ENCODE measurements around the gene ADARB1. TPM values are rescaled to one million over a fixed set of nuclear protein-coding genes. Genes with fewer than 3 reads are reported as not detected.
A peak's percentile ranks its signal among the peaks of the same experiment; 100 is the strongest.

The ADARB1 gene
- total RNA-seq, 1 donor from 2014 or later: 25.8 TPM

GRCh38 chr21:45223236-45224185 lies 149.1 kb downstream of the ADARB1 start:
- TF ChIP-seq, protein P1, sequence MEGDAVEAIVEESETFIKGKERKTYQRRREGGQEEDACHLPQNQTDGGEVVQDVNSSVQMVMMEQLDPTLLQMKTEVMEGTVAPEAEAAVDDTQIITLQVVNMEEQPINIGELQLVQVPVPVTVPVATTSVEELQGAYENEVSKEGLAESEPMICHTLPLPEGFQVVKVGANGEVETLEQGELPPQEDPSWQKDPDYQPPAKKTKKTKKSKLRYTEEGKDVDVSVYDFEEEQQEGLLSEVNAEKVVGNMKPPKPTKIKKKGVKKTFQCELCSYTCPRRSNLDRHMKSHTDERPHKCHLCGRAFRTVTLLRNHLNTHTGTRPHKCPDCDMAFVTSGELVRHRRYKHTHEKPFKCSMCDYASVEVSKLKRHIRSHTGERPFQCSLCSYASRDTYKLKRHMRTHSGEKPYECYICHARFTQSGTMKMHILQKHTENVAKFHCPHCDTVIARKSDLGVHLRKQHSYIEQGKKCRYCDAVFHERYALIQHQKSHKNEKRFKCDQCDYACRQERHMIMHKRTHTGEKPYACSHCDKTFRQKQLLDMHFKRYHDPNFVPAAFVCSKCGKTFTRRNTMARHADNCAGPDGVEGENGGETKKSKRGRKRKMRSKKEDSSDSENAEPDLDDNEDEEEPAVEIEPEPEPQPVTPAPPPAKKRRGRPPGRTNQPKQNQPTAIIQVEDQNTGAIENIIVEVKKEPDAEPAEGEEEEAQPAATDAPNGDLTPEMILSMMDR (IDR thresholded peaks at IDR 0.05; ENCODE audit: insufficient read depth, low read depth, low read length): no peak
- TF ChIP-seq EZH2 (IDR thresholded peaks at IDR 0.05; ENCODE audit: insufficient read depth, low read length): no peak
- Histone ChIP-seq H3K4me3 (ENCODE audit: insufficient read depth, low read depth, low read length) (no peak overlapping the region), H3K9me3 (ENCODE audit: insufficient read depth, low read depth, low read length) (no peaks in the 10 kb centered on the region), H3K4me2 (ENCODE audit: low read length) (no peak overlapping the region), H3K9ac (ENCODE audit: low read length) (no peak overlapping the region), H3K79me2 (ENCODE audit: insufficient read depth, low read length) (no peaks in the 10 kb centered on the region), H3K27ac (ENCODE audit: low read depth, low read length) (no peak overlapping the region), H4K20me1 (ENCODE audit: insufficient read depth, low read length) (peaks cover under 1% of the 10 kb centered on the region), H3K36me3 (ENCODE audit: insufficient read depth, low read length) (peaks cover 2% of the 10 kb centered on the region), H3K27me3 (ENCODE audit: insufficient read depth, low read length) (peaks cover 4% of the 10 kb centered on the region), H3K4me1 (ENCODE audit: insufficient read depth, low read length) (peaks cover 23% of the 10 kb centered on the region), H2AFZ (ENCODE audit: low read depth, low read length) (no peak overlapping the region)
- peaks cover 48% of the 10 kb centered on the region for H3K4me1 Mint-ChIP-seq (ENCODE audit: low read depth, unreplicated experiment)
- FAIRE-seq: no peak
- no peaks in the 10 kb centered on the region for H3K27me3 Mint-ChIP-seq (ENCODE audit: low read depth, unreplicated experiment)
- no peak overlapping the region for H3K27ac Mint-ChIP-seq (ENCODE audit: unreplicated experiment)
- no peaks in the 10 kb centered on the region for H3K9me3 Mint-ChIP-seq (ENCODE audit: unreplicated experiment)
- no peak for DNase-seq (ENCODE audit: low read depth)
- H3K4me3 Mint-ChIP-seq (ENCODE audit: unreplicated experiment): no peak overlapping the region
- H3K36me3 Mint-ChIP-seq (ENCODE audit: low read depth, unreplicated experiment): peaks cover 3% of the 10 kb centered on the region

DNA sequence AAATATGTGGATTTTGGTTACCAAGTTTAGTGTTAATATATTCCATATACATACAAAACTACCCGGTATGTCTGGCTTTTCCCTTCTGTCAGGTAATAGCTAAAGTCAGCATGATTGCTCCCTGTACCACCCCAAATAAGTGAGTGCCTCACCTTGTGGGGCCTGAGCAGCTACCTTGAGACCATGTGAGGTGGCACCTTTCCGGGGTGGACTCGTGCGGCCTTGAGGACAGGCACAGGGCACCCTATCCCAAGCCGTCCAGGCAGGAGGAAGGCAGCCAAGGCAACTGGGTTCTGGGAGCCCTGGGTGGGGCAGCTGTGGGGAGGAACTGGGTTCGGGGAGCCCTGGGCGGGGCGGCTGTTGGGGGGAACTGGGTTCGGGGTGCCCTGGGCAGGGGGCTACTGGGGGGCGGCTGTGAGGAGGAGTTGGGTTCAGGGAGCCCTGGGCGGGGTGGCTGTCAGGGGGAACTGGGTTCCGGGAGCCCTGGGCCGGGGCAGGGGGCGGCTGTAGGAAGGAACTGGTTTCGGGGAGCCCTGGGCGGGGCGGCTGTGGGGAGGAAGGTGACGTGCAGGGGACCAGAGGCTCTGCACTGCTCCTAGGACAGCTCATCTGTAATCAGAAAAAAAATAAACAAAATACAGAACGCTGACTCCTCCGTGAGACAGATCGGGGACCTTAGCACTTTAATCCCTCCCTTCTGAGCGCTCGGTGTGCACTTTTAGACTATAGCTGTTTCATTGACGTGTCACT lies 150.0 kb downstream of the ADARB1 start:
- FAIRE-seq (no peak), DNase-seq (ENCODE audit: low read depth) (no peak)
- Histone ChIP-seq H3K9ac (ENCODE audit: low read length) (no peak overlapping the region), H3K27me3 (ENCODE audit: insufficient read depth, low read length) (peaks cover 4% of the 10 kb centered on the region), H3K4me3 (ENCODE audit: insufficient read depth, low read depth, low read length) (no peak overlapping the region), H3K27ac (ENCODE audit: low read depth, low read length) (no peak overlapping the region), H4K20me1 (ENCODE audit: insufficient read depth, low read length) (peaks cover 3% of the 10 kb centered on the region), H3K4me2 (ENCODE audit: low read length) (no peak overlapping the region), H3K79me2 (ENCODE audit: insufficient read depth, low read length) (no peaks in the 10 kb centered on the region), H3K36me3 (ENCODE audit: insufficient read depth, low read length) (peaks cover 2% of the 10 kb centered on the region), H3K4me1 (ENCODE audit: insufficient read depth, low read length) (peaks cover 28% of the 10 kb centered on the region), H2AFZ (ENCODE audit: low read depth, low read length) (no peak overlapping the region), H3K9me3 (ENCODE audit: insufficient read depth, low read depth, low read length) (no peaks in the 10 kb centered on the region)
- Mint-ChIP-seq H3K4me3 (ENCODE audit: unreplicated experiment) (no peak overlapping the region), H3K27ac (ENCODE audit: unreplicated experiment) (peak overlapping the region; percentile 18), H3K9me3 (ENCODE audit: unreplicated experiment) (no peaks in the 10 kb centered on the region), H3K4me1 (ENCODE audit: low read depth, unreplicated experiment) (peaks cover 48% of the 10 kb centered on the region), H3K27me3 (ENCODE audit: low read depth, unreplicated experiment) (no peaks in the 10 kb centered on the region), H3K36me3 (ENCODE audit: low read depth, unreplicated experiment) (peaks cover 3% of the 10 kb centered on the region)
- no peak for TF ChIP-seq EZH2 (IDR thresholded peaks at IDR 0.05; ENCODE audit: insufficient read depth, low read length)
- TF ChIP-seq, protein P1 (IDR thresholded peaks at IDR 0.05; ENCODE audit: insufficient read depth, low read depth, low read length): no peak

All from astrocyte (in vitro differentiated cells and primary cell).